ENCODE data around the gene AGAP4. TPM values are rescaled to one million over a fixed set of nuclear protein-coding genes. Genes with fewer than 3 reads are reported as not detected.
"Not testable (repeated sequence)": the region's sequence is repeated elsewhere in the genome, so short reads cannot be mapped to it uniquely, and the experiment has no call there.

AGAP4 gene
- polyA plus RNA-seq, 12 donors, result 13.1 to 36.2 (median 20.4) TPM; not detected in 2

DNA sequence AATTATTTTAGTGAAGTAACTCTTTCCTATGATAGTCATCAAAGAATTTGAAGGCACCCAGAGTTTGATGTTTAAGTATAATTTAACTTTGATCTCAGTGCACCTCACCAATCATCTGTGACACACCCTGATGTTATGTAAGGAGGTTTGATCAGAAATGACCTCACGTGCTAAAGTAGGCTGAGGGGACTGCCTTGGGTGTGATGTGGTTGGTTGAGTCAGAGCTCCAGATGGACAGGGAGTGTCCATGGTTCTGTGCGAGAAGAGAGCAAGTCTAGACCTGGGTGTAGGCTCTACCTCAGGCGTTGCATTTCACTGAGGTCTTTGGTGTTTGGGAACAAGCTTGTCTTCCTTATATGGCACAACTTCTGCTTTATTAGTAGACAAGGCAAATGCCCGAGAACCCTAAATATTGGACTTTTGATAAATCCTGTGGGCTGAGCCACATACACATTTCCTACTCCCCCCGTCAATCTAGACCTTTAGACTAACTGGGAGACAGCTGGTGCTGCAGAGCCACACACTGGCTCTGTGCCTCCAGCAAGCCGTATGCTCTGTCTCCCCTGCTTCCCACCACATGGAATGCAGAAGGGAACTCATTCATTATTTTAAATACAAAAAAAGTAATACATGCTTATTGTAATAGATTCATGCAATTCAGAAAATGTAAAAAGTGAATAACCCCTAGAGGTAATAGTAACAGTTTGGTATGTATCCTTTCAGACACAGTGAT lies 56.4 kb downstream of the AGAP4 start:
- DNase-seq, result not testable (repeated sequence)

DNA sequence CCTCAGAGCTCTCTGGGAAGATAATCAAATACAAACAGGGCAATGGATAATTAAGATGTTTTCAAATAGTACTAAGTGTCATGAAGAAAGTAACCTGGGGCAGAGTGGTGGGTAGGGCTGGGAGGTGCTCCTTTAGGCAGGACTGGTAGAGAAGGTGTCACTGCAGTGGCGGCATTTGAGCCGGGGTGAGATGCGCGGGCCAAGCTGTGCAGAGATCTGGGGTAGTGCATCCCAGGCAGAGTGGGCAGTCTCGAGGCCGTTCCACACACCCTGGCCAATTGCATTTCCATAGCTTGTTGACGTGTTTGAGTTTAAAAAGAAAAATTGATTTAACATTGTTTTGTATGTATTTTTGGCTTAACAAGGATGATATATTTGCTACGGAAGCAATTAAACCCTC lies 57.3 kb downstream of the AGAP4 start:
- not testable (repeated sequence) for DNase-seq

DNA sequence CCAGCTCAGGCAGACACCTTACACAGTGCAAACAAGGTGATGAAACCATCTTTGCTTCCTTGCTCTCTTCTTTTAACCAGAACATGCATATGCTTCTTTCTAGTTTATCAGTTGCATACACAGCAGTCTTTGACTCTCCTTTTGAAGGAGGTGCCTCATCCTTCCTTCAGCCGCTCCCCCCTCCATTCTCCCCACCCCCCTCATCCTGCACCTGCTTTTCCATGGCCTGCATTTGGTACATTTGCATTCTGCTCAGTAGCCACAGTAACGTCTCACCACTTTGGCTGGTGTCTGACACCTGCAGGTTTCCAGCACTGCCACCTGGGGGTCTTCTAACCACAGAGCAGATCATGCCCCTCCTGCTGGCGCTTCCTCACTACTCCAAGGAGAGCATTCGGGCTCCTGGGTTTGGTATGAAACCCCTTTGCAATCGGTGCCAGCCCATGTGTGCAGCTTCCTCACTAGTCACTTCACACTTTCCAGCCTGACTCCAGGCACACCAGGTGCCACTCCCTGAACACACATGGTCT lies 60.0 kb downstream of the AGAP4 start:
- not testable (repeated sequence) for DNase-seq

DNA sequence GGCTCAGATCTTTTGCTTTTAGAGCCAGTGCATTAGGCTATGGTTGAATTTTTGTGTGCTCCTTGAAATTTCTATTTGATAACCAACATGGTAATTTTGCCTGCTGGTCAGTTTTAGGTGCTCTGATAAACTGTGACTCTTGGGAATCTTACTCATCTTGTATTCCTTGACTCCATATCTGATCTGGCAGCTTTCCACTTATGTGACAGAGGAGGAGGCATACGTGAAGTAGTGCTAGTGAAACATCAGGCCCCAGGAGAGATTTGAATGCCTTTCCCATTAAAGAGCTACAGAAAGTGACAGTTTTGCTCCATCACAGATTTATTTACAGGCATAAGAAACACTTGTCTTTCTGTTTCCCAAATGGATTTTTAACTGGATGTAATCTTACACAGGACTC lies 61.1 kb downstream of the AGAP4 start:
- DNase-seq, result not testable (repeated sequence)

Other genes with a start within 250 kb of the AGAP4 start
- 10 to 100 TPM in 4 of 12 donors, 1 to 10 TPM in 7, not detected in 1; 8.1 to 21.0 (median 9.5) TPM for gene ZFAND4, start 174.7 kb downstream of the AGAP4 start, polyA plus RNA-seq (ENCODE audit: insufficient read length in 12 of 12)
- gene WASHC2C, start 120.2 kb downstream of the AGAP4 start, polyA plus RNA-seq (ENCODE audit: insufficient read length in 12 of 12), result 10 to 100 TPM in 11 of 12 donors, not detected in 1; 19.7 to 49.2 (median 24.6) TPM
- gene TIMM23, start 125.0 kb upstream of the AGAP4 start, polyA plus RNA-seq (ENCODE audit: insufficient read length in 12 of 12), result 10 to 100 TPM in 11 of 12 donors, not detected in 1; 43.0 to 60.4 (median 53.8) TPM
- gene NCOA4, start 183.1 kb upstream of the AGAP4 start, polyA plus RNA-seq (ENCODE audit: insufficient read length in 12 of 12), result 100 to 1,000 TPM in 10 of 12 donors, 10 to 100 TPM in 1, not detected in 1; 98.3 to 168 (median 126) TPM
- gene MSMB, start 198.8 kb upstream of the AGAP4 start, polyA plus RNA-seq (ENCODE audit: insufficient read length in 12 of 12), result not detected